DND-41 (cell line): Measurements from ENCODE around the gene CHN1.

Experiments used
- ATAC-seq: fragments of 200-7000 bp; cut with Tn5 transposase; 3 replicates; pipeline ENCODE4 v1.9.1; 2021; ENCODE audit warnings: low read depth; ENCODE audit not compliant: insufficient read depth
- DNase-seq: peaks from one replicate; pipeline ENCODE4 v3.0.0-alpha.2; 2020
- H2AFZ ChIP-seq: 2 replicates; pipeline ENCODE4 v1.6.0; 2012; ENCODE audit warnings: low read depth, low read length
- H3K27ac ChIP-seq: 2 replicates; pipeline ENCODE4 v1.5.1; 2012; ENCODE audit warnings: low read length, inconsistent platforms
- H3K27me3 ChIP-seq: fragments of 200-600 bp; sonication (generic); 2 replicates; pipeline ENCODE4 v1.6.0; 2012; ENCODE audit warnings: low read length, mild to moderate bottlenecking, inconsistent platforms; ENCODE audit not compliant: insufficient read depth, poor library complexity
- H3K36me3 ChIP-seq: 2 replicates; pipeline ENCODE4 v1.5.1; 2012; ENCODE audit warnings: low read length, inconsistent platforms; ENCODE audit not compliant: insufficient read depth
- H3K4me1 ChIP-seq: 2 replicates; pipeline ENCODE4 v1.5.1; 2012; ENCODE audit warnings: mild to moderate bottlenecking, low read length; ENCODE audit not compliant: insufficient read depth
- H3K4me2 ChIP-seq: 2 replicates; pipeline ENCODE4 v1.6.0; 2012; ENCODE audit warnings: mild to moderate bottlenecking, moderate library complexity, low read length, inconsistent platforms; ENCODE audit not compliant: insufficient read depth
- H3K4me3 ChIP-seq, 2 experiments: fragments of 200-600 bp in 1 of 2; shearing (Covaris generic) in 1 of 2; 2 replicates each; pipeline ENCODE4 v1.5.1; 2012 to 2016; ENCODE audit warnings: inconsistent platforms in 2 of 2, low read length in 2 of 2, mild to moderate bottlenecking in 2 of 2, low read depth in 1 of 2, moderate library complexity in 1 of 2
- H3K79me2 ChIP-seq: 2 replicates; pipeline ENCODE4 v1.6.0; 2012; ENCODE audit warnings: low read length, inconsistent platforms; ENCODE audit not compliant: insufficient read depth
- H3K9ac ChIP-seq: 2 replicates; pipeline ENCODE4 v1.6.0; 2012; ENCODE audit warnings: low read depth, mild to moderate bottlenecking, inconsistent platforms, low read length, moderate library complexity
- H3K9me3 ChIP-seq: 2 replicates; pipeline ENCODE4 v1.5.1; 2012; ENCODE audit warnings: low read length, moderate library complexity, mild to moderate bottlenecking, inconsistent platforms; ENCODE audit not compliant: insufficient read depth, severe bottlenecking
- H4K20me1 ChIP-seq: 2 replicates; pipeline ENCODE4 v1.6.0; 2012; ENCODE audit warnings: low read length; ENCODE audit not compliant: insufficient read depth
- EZH2 ChIP-seq: IDR thresholded peaks from 3 replicates; pipeline ENCODE4 v1.6.1; 2012; ENCODE audit warnings: borderline replicate concordance, low read depth, mild to moderate bottlenecking, moderate library complexity, low read length, inconsistent platforms; ENCODE audit not compliant: severe bottlenecking
- TF ChIP-seq, protein P1 (sequence below): IDR thresholded peaks from 2 replicates; pipeline ENCODE4 v1.5.1; 2012; ENCODE audit warnings: borderline replicate concordance, low read length, moderate library complexity, mild to moderate bottlenecking; ENCODE audit not compliant: poor library complexity, severe bottlenecking; ENCODE audit errors: extremely low read depth

The CHN1 gene

DNA sequence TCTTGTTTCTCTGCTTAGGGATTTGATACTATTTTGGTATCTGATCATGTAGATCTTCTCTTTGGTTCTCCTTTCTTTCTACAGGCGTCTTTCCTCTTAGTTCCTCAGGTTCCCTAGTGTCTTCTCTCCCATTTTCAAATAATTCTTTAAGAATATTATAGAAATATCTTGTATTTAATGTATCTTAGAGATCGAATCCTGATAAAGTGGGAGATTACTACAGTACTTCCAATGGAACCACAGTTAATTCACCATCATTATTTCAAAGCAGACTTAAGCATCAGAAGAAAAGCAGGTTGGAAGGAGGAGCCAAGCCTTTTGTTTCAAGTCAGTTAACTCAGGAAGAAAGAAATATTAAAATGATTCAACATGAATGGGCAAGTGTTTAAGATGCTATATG, 1.1 kb upstream of the CHN1 start:
- Histone ChIP-seq H3K4me2 (peak overlapping the region; percentile 97), H3K9me3 (no peaks in the 10 kb centered on the region), H3K27ac (no peak overlapping the region), H3K4me3 (peak overlapping the region in 1 of 2 experiments; percentile 84; a peak in 2 of 4 replicates), H3K27me3 (peaks cover 21% of the 10 kb centered on the region), H3K4me1 (peaks cover 29% of the 10 kb centered on the region), H3K36me3 (no peaks in the 10 kb centered on the region), H3K79me2 (no peaks in the 10 kb centered on the region), H4K20me1 (no peaks in the 10 kb centered on the region), H3K9ac (no peak overlapping the region), H2AFZ (0 out of 2 replicates have a peak overlapping the region, but pooled peaks have one; percentile 93)
- no peak for DNase-seq
- ATAC-seq = no peak
- TF ChIP-seq, protein P1, sequence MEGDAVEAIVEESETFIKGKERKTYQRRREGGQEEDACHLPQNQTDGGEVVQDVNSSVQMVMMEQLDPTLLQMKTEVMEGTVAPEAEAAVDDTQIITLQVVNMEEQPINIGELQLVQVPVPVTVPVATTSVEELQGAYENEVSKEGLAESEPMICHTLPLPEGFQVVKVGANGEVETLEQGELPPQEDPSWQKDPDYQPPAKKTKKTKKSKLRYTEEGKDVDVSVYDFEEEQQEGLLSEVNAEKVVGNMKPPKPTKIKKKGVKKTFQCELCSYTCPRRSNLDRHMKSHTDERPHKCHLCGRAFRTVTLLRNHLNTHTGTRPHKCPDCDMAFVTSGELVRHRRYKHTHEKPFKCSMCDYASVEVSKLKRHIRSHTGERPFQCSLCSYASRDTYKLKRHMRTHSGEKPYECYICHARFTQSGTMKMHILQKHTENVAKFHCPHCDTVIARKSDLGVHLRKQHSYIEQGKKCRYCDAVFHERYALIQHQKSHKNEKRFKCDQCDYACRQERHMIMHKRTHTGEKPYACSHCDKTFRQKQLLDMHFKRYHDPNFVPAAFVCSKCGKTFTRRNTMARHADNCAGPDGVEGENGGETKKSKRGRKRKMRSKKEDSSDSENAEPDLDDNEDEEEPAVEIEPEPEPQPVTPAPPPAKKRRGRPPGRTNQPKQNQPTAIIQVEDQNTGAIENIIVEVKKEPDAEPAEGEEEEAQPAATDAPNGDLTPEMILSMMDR = no peak
- TF ChIP-seq EZH2 = no peak

DNA sequence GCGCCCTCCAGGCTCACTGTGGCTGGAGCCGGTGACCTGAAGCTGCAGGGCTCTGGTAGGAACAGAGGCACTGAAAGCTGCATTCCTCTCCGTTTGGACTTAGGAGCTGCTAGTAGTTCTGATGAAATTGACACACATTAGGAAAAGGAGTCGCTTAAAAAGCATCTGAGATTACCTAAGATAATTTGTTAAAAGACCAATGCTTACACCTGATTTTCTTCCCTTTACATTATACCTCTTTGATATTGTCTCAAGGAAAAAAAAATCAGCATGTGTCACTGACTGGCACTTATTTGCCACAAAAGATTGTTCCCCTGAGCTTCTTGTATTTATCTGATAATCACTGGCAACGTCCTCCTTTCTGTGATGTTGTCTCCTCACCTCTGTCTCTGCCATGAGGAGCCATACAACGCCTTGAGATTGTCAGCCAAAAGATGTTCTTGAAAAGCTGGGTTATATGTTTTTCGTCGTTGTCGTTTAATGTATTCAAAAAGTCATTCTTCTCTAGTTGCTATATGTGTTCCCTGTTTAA, 618 bp upstream of the CHN1 start:
- TF ChIP-seq EZH2 = no peak
- TF ChIP-seq, protein P1 = no peak
- Histone ChIP-seq H2AFZ (peak overlapping the region; percentile 93), H3K27ac (peak overlapping the region; percentile 50), H3K27me3 (peaks cover 21% of the 10 kb centered on the region), H3K4me1 (peaks cover 29% of the 10 kb centered on the region), H3K4me2 (peak overlapping the region; percentile 97), H3K36me3 (no peaks in the 10 kb centered on the region), H3K9ac (peak overlapping the region; percentile 75), H4K20me1 (no peaks in the 10 kb centered on the region), H3K79me2 (no peaks in the 10 kb centered on the region; the same call in 1 of the 2 replicates), H3K9me3 (no peaks in the 10 kb centered on the region), H3K4me3 (peak overlapping the region; percentile 80 to 84)
- ATAC-seq (no peak), DNase-seq (no peak)

DNA sequence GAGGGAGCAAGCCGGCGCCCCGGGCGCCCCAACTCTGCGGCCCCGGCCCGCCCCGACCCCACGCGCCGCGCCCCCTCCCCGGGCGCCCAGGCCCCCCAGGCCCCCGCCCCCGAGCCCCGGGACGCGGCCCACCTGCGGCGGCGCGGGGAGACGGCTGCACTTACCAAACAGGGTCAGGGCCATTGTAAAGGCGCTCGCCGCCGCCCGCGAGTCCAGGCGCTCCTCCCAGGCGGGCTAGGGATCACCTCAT, 526 bp downstream of the CHN1 start:
- ATAC-seq = peak; percentile 56
- Histone ChIP-seq H3K4me1 (peaks cover 29% of the 10 kb centered on the region), H3K4me3 (peak overlapping the region; percentile 80 to 84; a peak in 3 of 4 replicates), H2AFZ (peak overlapping the region; percentile 93), H4K20me1 (no peaks in the 10 kb centered on the region), H3K9ac (peak overlapping the region; percentile 75), H3K36me3 (no peaks in the 10 kb centered on the region), H3K79me2 (no peaks in the 10 kb centered on the region; the same call in 1 of the 2 replicates), H3K27ac (no peak overlapping the region; the same call in 1 of the 2 replicates), H3K27me3 (peaks cover 21% of the 10 kb centered on the region), H3K9me3 (no peaks in the 10 kb centered on the region), H3K4me2 (peak overlapping the region; percentile 97)
- TF ChIP-seq, protein P1 = no peak
- TF ChIP-seq EZH2 = no peak
- DNase-seq = no peak
